Liver (tissue), 9 donors: ENCODE results near the gene DDAH2. TPM values are rescaled to one million over a fixed set of nuclear protein-coding genes. Genes with fewer than 3 reads are reported as not detected.

Source experiments
- DNase-seq: peaks from one replicate; pipeline ENCODE4 v3.0.0-alpha.2; 2017; ENCODE audit warnings: low spot score
- H3K27ac ChIP-seq, 2 donors: one replicate each; pipeline ENCODE4 v1.7.0; 2013; ENCODE audit warnings: inconsistent platforms in 2 of 2, low read length in 2 of 2, control low read depth in 1 of 2, low read depth in 1 of 2, mild to moderate bottlenecking in 1 of 2
- H3K27me3 ChIP-seq, 4 donors: one replicate each; pipeline versions ENCODE4 v1.6.1 to v1.7.0; 2013; ENCODE audit warnings: low read length in 3 of 4, inconsistent platforms in 1 of 4, mild to moderate bottlenecking in 1 of 4, moderate library complexity in 1 of 4; ENCODE audit not compliant: control insufficient read depth in 4 of 4, insufficient read depth in 4 of 4
- H3K36me3 ChIP-seq, 4 donors: one replicate each; pipeline versions ENCODE4 v1.6.1 to v1.7.0; 2013; ENCODE audit warnings: low read length in 3 of 4, mild to moderate bottlenecking in 3 of 4, low read depth in 1 of 4, moderate library complexity in 1 of 4; ENCODE audit not compliant: control insufficient read depth in 4 of 4, insufficient read depth in 3 of 4
- H3K4me1 ChIP-seq, 4 donors: one replicate each; pipeline versions ENCODE4 v1.6.1 to v1.7.0; 2013; ENCODE audit warnings: low read length in 3 of 4, mild to moderate bottlenecking in 3 of 4, moderate library complexity in 1 of 4; ENCODE audit not compliant: control insufficient read depth in 4 of 4, insufficient read depth in 4 of 4
- H3K4me3 ChIP-seq, 3 donors: one replicate each; pipeline versions ENCODE4 v1.6.1 to v1.7.0; 2013; ENCODE audit warnings: low read length in 3 of 3, control low read depth in 1 of 3, low read depth in 1 of 3, mild to moderate bottlenecking in 1 of 3
- H3K9ac ChIP-seq, 2 donors: one replicate each; pipeline ENCODE4 v1.7.0; 2013; ENCODE audit warnings: low read length in 2 of 2, mild to moderate bottlenecking in 2 of 2, moderate library complexity in 2 of 2, control low read depth in 1 of 2, low read depth in 1 of 2
- H3K9me3 ChIP-seq, 4 donors: one replicate each; pipeline versions ENCODE4 v1.6.1 to v1.7.0; 2013; ENCODE audit warnings: low read length in 3 of 4; ENCODE audit not compliant: control insufficient read depth in 4 of 4
- EGR1 ChIP-seq, 2 donors: IDR thresholded peaks; 2 replicates each; pipeline ENCODE4 v1.6.1; 2016 to 2018; ENCODE audit warnings: antibody characterized with exemption in 2 of 2, low read depth in 2 of 2
- HNF4A ChIP-seq, 2 donors: conservative IDR thresholded peaks; 2 replicates each; pipeline ENCODE4 v1.6.1; 2016; ENCODE audit warnings: antibody characterized with exemption in 2 of 2, mild to moderate bottlenecking in 2 of 2
- HNF4G ChIP-seq: IDR thresholded peaks from 2 replicates; pipeline ENCODE4 v1.6.1; 2016; ENCODE audit warnings: antibody characterized with exemption
- JUND ChIP-seq, 2 donors: IDR thresholded peaks; 2 replicates each; pipeline ENCODE4 v1.6.1; 2016; ENCODE audit warnings: antibody characterized with exemption in 2 of 2
- NR2F2 ChIP-seq: IDR thresholded peaks from 2 replicates; pipeline ENCODE4 v1.6.1; 2016; ENCODE audit warnings: antibody characterized with exemption
- RAD21 ChIP-seq, 2 donors: IDR thresholded peaks; 2 replicates each; pipeline ENCODE4 v1.6.1; 2016; ENCODE audit warnings: antibody characterized with exemption in 2 of 2, mild to moderate bottlenecking in 2 of 2
- REST ChIP-seq: IDR thresholded peaks from 2 replicates; pipeline ENCODE4 v1.6.1; 2016; ENCODE audit warnings: antibody characterized with exemption, mild to moderate bottlenecking
- RXRA ChIP-seq, 2 donors: IDR thresholded peaks; 2 replicates each; pipeline ENCODE4 v1.6.1; 2017 to 2018; ENCODE audit warnings: antibody characterized with exemption in 2 of 2, mild to moderate bottlenecking in 1 of 2
- SP1 ChIP-seq: IDR thresholded peaks from 2 replicates; pipeline ENCODE4 v1.6.1; 2018; ENCODE audit warnings: antibody characterized with exemption, mild to moderate bottlenecking
- ZBTB33 ChIP-seq: IDR thresholded peaks from 2 replicates; pipeline ENCODE4 v1.6.1; 2016; ENCODE audit warnings: antibody characterized with exemption
- WGBS: extraction: QIAGEN DNeasy Blood & Tissue Kit; methylation state at CpG from one replicate; pipeline ENCODE4 v1.1.7; 2013; 5-methylcytosine and 5-hydroxymethylcytosine counted together
- polyA plus RNA-seq, 2 donors: library from polyadenylated mRNA; stranded (reverse) in 1 of 2; unstranded in 1 of 2; fragments of 200-250 nt in 1 of 2; fragments of >200 nt in 1 of 2; fragmentation: Nextera tagmentation in 1 of 2; extraction: Ambion mirVana in 1 of 2; gene quantifications; one replicate each; pipeline versions ENCODE4 v1.2.1 to v1.2.3, GENCODE V29; 2013 to 2015
- total RNA-seq, 2 donors: library from RNA; depleted of rRNA; stranded (reverse); fragments of >200 nt; gene quantifications; one replicate each; pipeline ENCODE4 v1.2.3, GENCODE V29; 2014
- TF ChIP-seq, protein P1 (sequence below): fragments of 150-350 bp; IDR thresholded peaks from 2 replicates; pipeline ENCODE4 v1.5.1; 2017; ENCODE audit warnings: improper control_type of control experiment, low read depth, low read length; ENCODE audit not compliant: missing input control
- donor health status: healthy.
- donor health status: healthy.
- donor health status: healthy.
- donor health status: healthy.
- donor health status: healthy.

The DDAH2 gene
- total and polyA plus RNA-seq, 4 donors: 19.8 to 31.4 (median 23.2) TPM

DNA sequence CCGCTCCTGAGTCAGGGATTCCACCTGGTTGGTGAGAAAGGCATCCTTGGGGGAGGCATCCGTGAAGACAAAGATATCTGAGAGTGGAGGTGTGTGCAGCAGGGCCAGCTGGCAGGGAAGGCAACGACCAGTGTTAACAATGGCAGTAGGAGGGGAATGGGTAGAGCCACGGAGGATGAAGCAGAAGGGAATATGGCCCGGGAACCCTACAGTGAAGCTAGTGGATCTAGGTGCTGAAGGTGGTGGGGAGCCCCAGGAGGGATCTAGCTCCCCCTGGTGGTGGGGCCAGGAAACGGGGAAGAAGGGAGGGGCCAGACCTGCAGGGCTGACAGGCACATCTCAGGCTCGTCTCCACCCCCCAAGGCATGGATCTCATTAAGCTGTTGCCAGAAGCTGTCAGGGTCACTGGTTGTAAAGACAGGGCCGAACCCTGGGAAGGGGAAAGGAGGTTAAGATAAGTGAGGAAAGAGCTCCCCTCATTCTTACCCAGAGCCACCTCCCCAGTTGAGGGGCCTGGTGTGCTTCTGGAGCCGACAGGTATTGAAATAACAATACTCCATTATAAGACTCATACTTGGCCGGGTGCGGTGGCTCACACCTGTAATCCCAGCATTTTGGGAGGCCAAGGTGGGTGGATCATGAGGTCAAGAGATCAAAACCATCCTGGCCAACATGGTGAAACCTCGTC is 40.7 kb upstream of the DDAH2 start:
- Histone ChIP-seq H3K9me3 (no peaks in the 10 kb centered on the region), H3K4me1 (peaks cover 0 to 7% (median 4%) of the 10 kb centered on the region in 4 donors), H3K4me3 (no peak overlapping the region), H3K36me3 (no peaks in the 10 kb centered on the region), H3K9ac (no peak overlapping the region), H3K27me3 (no peaks in the 10 kb centered on the region), H3K27ac (no peak overlapping the region)
- 48% methylated on average over 12 of the region's 12 CpGs for WGBS
- TF ChIP-seq RXRA (IDR thresholded peaks at IDR 0.05): peak in 1 of 2 donors; percentile 24
- no peak for TF ChIP-seq JUND (IDR thresholded peaks at IDR 0.05)
- no peak for TF ChIP-seq HNF4A (conservative IDR thresholded peaks at IDR 0.05)
- TF ChIP-seq, protein P1, sequence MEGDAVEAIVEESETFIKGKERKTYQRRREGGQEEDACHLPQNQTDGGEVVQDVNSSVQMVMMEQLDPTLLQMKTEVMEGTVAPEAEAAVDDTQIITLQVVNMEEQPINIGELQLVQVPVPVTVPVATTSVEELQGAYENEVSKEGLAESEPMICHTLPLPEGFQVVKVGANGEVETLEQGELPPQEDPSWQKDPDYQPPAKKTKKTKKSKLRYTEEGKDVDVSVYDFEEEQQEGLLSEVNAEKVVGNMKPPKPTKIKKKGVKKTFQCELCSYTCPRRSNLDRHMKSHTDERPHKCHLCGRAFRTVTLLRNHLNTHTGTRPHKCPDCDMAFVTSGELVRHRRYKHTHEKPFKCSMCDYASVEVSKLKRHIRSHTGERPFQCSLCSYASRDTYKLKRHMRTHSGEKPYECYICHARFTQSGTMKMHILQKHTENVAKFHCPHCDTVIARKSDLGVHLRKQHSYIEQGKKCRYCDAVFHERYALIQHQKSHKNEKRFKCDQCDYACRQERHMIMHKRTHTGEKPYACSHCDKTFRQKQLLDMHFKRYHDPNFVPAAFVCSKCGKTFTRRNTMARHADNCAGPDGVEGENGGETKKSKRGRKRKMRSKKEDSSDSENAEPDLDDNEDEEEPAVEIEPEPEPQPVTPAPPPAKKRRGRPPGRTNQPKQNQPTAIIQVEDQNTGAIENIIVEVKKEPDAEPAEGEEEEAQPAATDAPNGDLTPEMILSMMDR: peak; percentile 92
- TF ChIP-seq RAD21 (IDR thresholded peaks at IDR 0.05): peak; percentile 92 to 97
- peak; percentile 93 for DNase-seq

GRCh38 chr6:31768363-31769257 is 39.5 kb upstream of the DDAH2 start:
- WGBS: 88% methylated on average over 18 of the region's 18 CpGs
- no peaks in the 10 kb centered on the region for H3K36me3 ChIP-seq
- peak overlapping the region in 1 of 2 donors; percentile 17 for H3K27ac ChIP-seq
- H3K27me3 ChIP-seq: no peaks in the 10 kb centered on the region
- no peak overlapping the region for H3K4me3 ChIP-seq
- DNase-seq: no peak
- H3K9me3 ChIP-seq: no peaks in the 10 kb centered on the region
- H3K4me1 ChIP-seq: peaks cover 0 to 7% (median 4%) of the 10 kb centered on the region in 4 donors
- TF ChIP-seq HNF4A (conservative IDR thresholded peaks at IDR 0.05) (no peak), RXRA (IDR thresholded peaks at IDR 0.05) (no peak), NR2F2 (no peak), HNF4G (no peak), EGR1 (IDR thresholded peaks at IDR 0.05; ENCODE audit: low read depth in 2 of 2) (no peak)
- TF ChIP-seq, protein P1: no peak
- H3K9ac ChIP-seq: no peak overlapping the region

DNA sequence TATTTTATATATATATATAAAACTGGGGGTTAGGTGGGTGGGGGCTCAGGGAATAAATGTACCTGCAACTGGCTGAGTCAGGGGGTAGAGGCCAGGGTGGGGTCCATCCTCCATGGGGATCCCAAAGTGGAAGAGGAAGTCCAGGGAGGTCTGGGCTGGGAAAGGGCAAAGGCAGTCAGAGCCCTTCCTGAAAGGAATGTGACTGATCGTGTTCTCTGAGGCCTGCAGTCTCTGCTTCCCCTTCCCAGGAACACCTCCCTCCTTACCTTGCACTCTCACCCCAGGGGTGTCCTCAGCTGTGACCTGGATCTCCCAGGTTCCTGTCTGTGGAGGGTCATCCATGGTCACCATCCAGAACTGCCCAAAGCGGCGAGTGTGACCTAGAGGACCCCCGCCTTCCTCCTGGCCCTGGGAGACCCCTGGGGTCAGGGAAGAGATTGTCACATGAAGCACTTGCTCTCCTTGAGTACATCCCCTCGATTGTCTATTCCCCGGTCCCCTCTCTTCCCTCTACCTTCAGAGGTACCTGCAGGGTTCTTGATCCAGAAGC is 38.1 kb upstream of the DDAH2 start:
- DNase-seq: no peak
- Histone ChIP-seq H3K27ac (no peak overlapping the region), H3K36me3 (no peaks in the 10 kb centered on the region), H3K4me3 (no peak overlapping the region), H3K9me3 (no peaks in the 10 kb centered on the region), H3K9ac (no peak overlapping the region), H3K4me1 (no peaks in the 10 kb centered on the region), H3K27me3 (no peaks in the 10 kb centered on the region)
- WGBS: 85% methylated on average over 6 of the region's 6 CpGs
- TF ChIP-seq SP1 (no peak), JUND (IDR thresholded peaks at IDR 0.05) (no peak), ZBTB33 (no peak), REST (no peak)
- TF ChIP-seq, protein P1: no peak
